Mononuclear cell (primary cell): ENCODE data around the gene CGB5. TPM values are rescaled to one million over a fixed set of nuclear protein-coding genes. Genes with fewer than 3 reads are reported as not detected.
"Not testable (repeated sequence)": the region's sequence is repeated elsewhere in the genome, so short reads cannot be mapped to it uniquely, and the experiment has no call there.

Source experiments
- H3K27me3 ChIP-seq: 2 replicates; pipeline ENCODE4 v1.6.0; 2011; ENCODE audit warnings: low read length, control low read depth; ENCODE audit not compliant: insufficient read depth
- H3K4me1 ChIP-seq: 2 replicates; pipeline ENCODE4 v1.5.1; 2011; ENCODE audit warnings: mild to moderate bottlenecking, low read length, control low read depth; ENCODE audit not compliant: insufficient read depth
- H3K4me3 ChIP-seq: 2 replicates; pipeline ENCODE4 v1.5.1; 2011; ENCODE audit warnings: mild to moderate bottlenecking, low read length, moderate library complexity
- H3K9me3 ChIP-seq: 2 replicates; pipeline ENCODE4 v1.5.1; 2011; ENCODE audit warnings: low read depth, mild to moderate bottlenecking, control low read depth, low read length
- total RNA-seq: library from RNA; depleted of rRNA; stranded (reverse); fragments of >200 nt; gene quantifications from one replicate; pipeline ENCODE4 v1.2.3, GENCODE V29; 2012

The CGB5 gene
- not detected for total RNA-seq

GRCh38 chr19:49043548-49043947 lies at the start of gene CGB5:
TSS of gene CGB5 (plus strand) at chr19:49043848. CDS start at chr19:49044210, 362 bp downstream.
- H3K4me1 ChIP-seq, H3K27me3 ChIP-seq, H3K4me3 ChIP-seq, H3K9me3 ChIP-seq: not testable (repeated sequence)

- Histone ChIP-seq H3K4me3 (peak overlapping the region; percentile 90), H3K9me3 (no peaks in the 10 kb centered on the region), H3K4me1 (peaks cover 32% of the 10 kb centered on the region), H3K27me3 (no peaks in the 10 kb centered on the region)
Observed at GRCh38 chr19:48994035-48994386, 49.6 kb upstream of the CGB5 start.

- H3K4me1 ChIP-seq = peaks cover 13% of the 10 kb centered on the region
- no peaks in the 10 kb centered on the region for H3K27me3 ChIP-seq
- no peaks in the 10 kb centered on the region for H3K9me3 ChIP-seq
- H3K4me3 ChIP-seq = no peak overlapping the region
Observed at GRCh38 chr19:48997972-48998371, 45.7 kb upstream of the CGB5 start.

- Histone ChIP-seq H3K4me3 (no peak overlapping the region), H3K4me1 (peaks cover 5% of the 10 kb centered on the region), H3K9me3 (no peaks in the 10 kb centered on the region), H3K27me3 (no peaks in the 10 kb centered on the region)
Observed at GRCh38 chr19:48999481-49000325, 43.9 kb upstream of the CGB5 start.

GRCh38 chr19:49004133-49004532 lies 39.5 kb upstream of the CGB5 start:
- Histone ChIP-seq H3K27me3 (no peaks in the 10 kb centered on the region), H3K9me3 (no peaks in the 10 kb centered on the region), H3K4me3 (no peak overlapping the region)

GRCh38 chr19:49004964-49005614 lies 38.6 kb upstream of the CGB5 start:
- no peaks in the 10 kb centered on the region for H3K4me1 ChIP-seq
- H3K4me3 ChIP-seq = no peak overlapping the region
- H3K9me3 ChIP-seq = no peaks in the 10 kb centered on the region
- H3K27me3 ChIP-seq = no peaks in the 10 kb centered on the region

More at GRCh38 chr19:49004133-49004532, 39.5 kb upstream of the CGB5 start:
- H3K4me1 ChIP-seq = no peaks in the 10 kb centered on the region

GRCh38 chr19:49006905-49007304 lies 36.7 kb upstream of the CGB5 start:
- H3K4me3 ChIP-seq = no peak overlapping the region
- H3K4me1 ChIP-seq = no peaks in the 10 kb centered on the region

GRCh38 chr19:49009828-49010227 lies 33.8 kb upstream of the CGB5 start:
- no peaks in the 10 kb centered on the region for H3K9me3 ChIP-seq

More at GRCh38 chr19:49006905-49007304, 36.7 kb upstream of the CGB5 start:
- H3K27me3 ChIP-seq = no peaks in the 10 kb centered on the region
- H3K9me3 ChIP-seq = no peaks in the 10 kb centered on the region

GRCh38 chr19:49010453-49010852 lies 33.2 kb upstream of the CGB5 start:
- H3K4me3 ChIP-seq = no peak overlapping the region
- no peaks in the 10 kb centered on the region for H3K9me3 ChIP-seq
- H3K4me1 ChIP-seq = no peaks in the 10 kb centered on the region

More at GRCh38 chr19:49009828-49010227, 33.8 kb upstream of the CGB5 start:
- no peak overlapping the region for H3K4me3 ChIP-seq
- no peaks in the 10 kb centered on the region for H3K27me3 ChIP-seq
- H3K4me1 ChIP-seq = no peaks in the 10 kb centered on the region

GRCh38 chr19:49011194-49011593 lies 32.5 kb upstream of the CGB5 start:
- H3K4me1 ChIP-seq = no peaks in the 10 kb centered on the region
- no peaks in the 10 kb centered on the region for H3K9me3 ChIP-seq
- no peak overlapping the region for H3K4me3 ChIP-seq
- no peaks in the 10 kb centered on the region for H3K27me3 ChIP-seq

More at GRCh38 chr19:49010453-49010852, 33.2 kb upstream of the CGB5 start:
- no peaks in the 10 kb centered on the region for H3K27me3 ChIP-seq

- H3K9me3 ChIP-seq = no peaks in the 10 kb centered on the region
- H3K4me1 ChIP-seq = peaks cover 19% of the 10 kb centered on the region
- H3K27me3 ChIP-seq = peaks cover 7% of the 10 kb centered on the region
Observed at GRCh38 chr19:49014123-49014869, 29.4 kb upstream of the CGB5 start.

GRCh38 chr19:49014870-49015255 lies 28.8 kb upstream of the CGB5 start:
- Histone ChIP-seq H3K27me3 (peaks cover 11% of the 10 kb centered on the region), H3K4me3 (no peak overlapping the region), H3K4me1 (peaks cover 22% of the 10 kb centered on the region), H3K9me3 (no peaks in the 10 kb centered on the region)

More at GRCh38 chr19:49014123-49014869, 29.4 kb upstream of the CGB5 start:
- no peak overlapping the region for H3K4me3 ChIP-seq

GRCh38 chr19:49016067-49016839 lies 27.4 kb upstream of the CGB5 start:
- H3K4me1 ChIP-seq = peaks cover 22% of the 10 kb centered on the region
- no peaks in the 10 kb centered on the region for H3K9me3 ChIP-seq
- H3K4me3 ChIP-seq = no peak overlapping the region
- H3K27me3 ChIP-seq = peaks cover 14% of the 10 kb centered on the region

GRCh38 chr19:49017041-49017665 lies 26.5 kb upstream of the CGB5 start, which contains the start of gene LHB:
TSS of gene LHB (minus strand) at chr19:49017091. CDS start at chr19:49017081, 10 bp downstream.
- H3K9me3 ChIP-seq = no peaks in the 10 kb centered on the region
- H3K27me3 ChIP-seq = peaks cover 14% of the 10 kb centered on the region
- peaks cover 22% of the 10 kb centered on the region for H3K4me1 ChIP-seq
- H3K4me3 ChIP-seq = peak within 1 kb of the TSS; percentile 32
